SK-N-MC (cell line): Measurements from ENCODE around the gene SCAND1.

Experiments
- EZH2 ChIP-seq: fragments of 200-600 bp; sonication (generic); IDR thresholded peaks from one replicate; pipeline ENCODE4 v1.6.1; 2017; ENCODE audit warnings: antibody characterized with exemption
- FOXP2 ChIP-seq: optimal IDR thresholded peaks from 2 replicates; pipeline ENCODE3; 2011; ENCODE audit warnings: mild to moderate bottlenecking, moderate library complexity; ENCODE audit not compliant: insufficient read depth; ENCODE audit errors: extremely low read length, control extremely low read depth
- POLR2AphosphoS5 ChIP-seq: IDR thresholded peaks from 2 replicates; pipeline ENCODE4 v1.6.1; 2012; ENCODE audit warnings: mild to moderate bottlenecking, low read depth, low read length, borderline replicate concordance

- TF ChIP-seq POLR2AphosphoS5: no peak
- no peak for TF ChIP-seq EZH2
- no peak for TF ChIP-seq FOXP2
Observed at GRCh38 chr20:35981969-35982368, 27.7 kb upstream of the SCAND1 start.
